ENCODE results near the gene RNF26. TPM values are rescaled to one million over a fixed set of nuclear protein-coding genes. Genes with fewer than 3 reads are reported as not detected.

RNF26 gene
- polyA plus RNA-seq, 1 of the 3 experiments (the other 2 are of a cell fraction): 31.9 TPM

DNA sequence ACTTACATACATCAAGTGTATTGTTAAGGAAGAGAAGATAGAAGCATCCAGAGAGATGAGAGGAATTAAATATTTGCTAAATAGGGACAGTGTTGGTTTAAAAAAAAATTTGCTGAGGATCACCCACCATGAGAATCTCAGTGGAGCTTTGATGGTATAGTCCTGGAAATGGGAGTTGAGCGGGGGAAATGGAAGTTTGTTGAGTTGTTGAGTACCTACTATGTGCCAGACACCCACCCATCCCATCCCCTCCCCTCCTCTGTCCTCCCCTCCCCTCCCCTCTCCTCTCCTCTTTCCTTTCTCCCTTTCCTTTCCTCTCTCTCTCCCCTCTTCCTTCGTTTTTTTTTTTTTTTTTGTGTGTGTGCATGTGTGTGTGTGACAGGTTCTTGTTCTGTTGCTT, 16.9 kb downstream of the RNF26 start:
- Histone ChIP-seq H3K9me2 (no peaks in the 10 kb centered on the region), H3K27me3 (ENCODE audit: insufficient read depth) (no peaks in the 10 kb centered on the region; the same call in 1 of the 2 replicates), H3K9ac (no peak overlapping the region), H3K4me3 (ENCODE audit: low read depth in 2 of 2, low read length in 1 of 2) (no peak overlapping the region), H3K4me1 (ENCODE audit: control insufficient read depth in 1 of 2, insufficient read depth in 2 of 2, low read depth in 1 of 2, low read length in 1 of 2) (peaks cover 0 to 18% of the 10 kb centered on the region in 2 experiments; a peak in 1 of 4 replicates), H3F3A (replicated peaks; ENCODE audit: insufficient read depth) (no peaks in the 10 kb centered on the region), H3K27ac (ENCODE audit: low read depth in 2 of 2, low read length in 1 of 2) (no peak overlapping the region), H4K20me1 (ENCODE audit: insufficient read depth) (no peaks in the 10 kb centered on the region), H3K36me3 (replicated peaks in 1 of 2; ENCODE audit: control insufficient read depth in 1 of 2, insufficient read depth in 2 of 2, low read length in 1 of 2) (no peaks in the 10 kb centered on the region), H3K9me3 (no peaks in the 10 kb centered on the region), H2AFZ (ENCODE audit: low read depth) (no peak overlapping the region), H3K4me2 (no peak overlapping the region), H3K79me2 (ENCODE audit: insufficient read depth) (no peaks in the 10 kb centered on the region)
- WGBS (ENCODE audit: low lambda C conversion rate): 45% methylated on average over 2 of the region's 2 CpGs
- POLR2A ChIA-PET: no interaction called here
- TF ChIP-seq ELF1 (IDR thresholded peaks at IDR 0.05) (no peak), RAD21 (IDR thresholded peaks at IDR 0.05; ENCODE audit: low read length) (no peak), ZBTB33 (IDR thresholded peaks at IDR 0.05; ENCODE audit: borderline replicate concordance, low read depth) (no peak), TEAD4 (IDR thresholded peaks at IDR 0.05; ENCODE audit: borderline replicate concordance, insufficient read depth) (no peak), NRF1 (IDR thresholded peaks at IDR 0.05; ENCODE audit: low read depth, low read length) (no peak), GABPA (IDR thresholded peaks at IDR 0.05; ENCODE audit: low read depth) (no peak), FOXM1 (IDR thresholded peaks at IDR 0.05; ENCODE audit: low read depth) (no peak), CHD2 (IDR thresholded peaks at IDR 0.05; ENCODE audit: low read length, partially characterized antibody) (no peak), JUND (IDR thresholded peaks at IDR 0.05) (no peak), MAX (IDR thresholded peaks at IDR 0.05; ENCODE audit: low read depth) (no peak), NFIC (IDR thresholded peaks at IDR 0.05; ENCODE audit: borderline replicate concordance) (no peak), GATA2 (CRISPR knock-in tag; IDR thresholded peaks at IDR 0.05) (no peak), TCF12 (IDR thresholded peaks at IDR 0.05) (no peak), MEF2A (IDR thresholded peaks at IDR 0.05; ENCODE audit: borderline replicate concordance, low read depth) (no peak), MXI1 (IDR thresholded peaks at IDR 0.05; ENCODE audit: low read depth, low read length) (no peak), RFX5 (IDR thresholded peaks at IDR 0.05; ENCODE audit: low read length) (no peak)
- TF ChIP-seq, protein P1, sequence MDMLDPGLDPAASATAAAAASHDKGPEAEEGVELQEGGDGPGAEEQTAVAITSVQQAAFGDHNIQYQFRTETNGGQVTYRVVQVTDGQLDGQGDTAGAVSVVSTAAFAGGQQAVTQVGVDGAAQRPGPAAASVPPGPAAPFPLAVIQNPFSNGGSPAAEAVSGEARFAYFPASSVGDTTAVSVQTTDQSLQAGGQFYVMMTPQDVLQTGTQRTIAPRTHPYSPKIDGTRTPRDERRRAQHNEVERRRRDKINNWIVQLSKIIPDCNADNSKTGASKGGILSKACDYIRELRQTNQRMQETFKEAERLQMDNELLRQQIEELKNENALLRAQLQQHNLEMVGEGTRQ (IDR thresholded peaks at IDR 0.05; ENCODE audit: borderline replicate concordance, low read depth, low read length): no peak
- TF ChIP-seq, protein P2, sequence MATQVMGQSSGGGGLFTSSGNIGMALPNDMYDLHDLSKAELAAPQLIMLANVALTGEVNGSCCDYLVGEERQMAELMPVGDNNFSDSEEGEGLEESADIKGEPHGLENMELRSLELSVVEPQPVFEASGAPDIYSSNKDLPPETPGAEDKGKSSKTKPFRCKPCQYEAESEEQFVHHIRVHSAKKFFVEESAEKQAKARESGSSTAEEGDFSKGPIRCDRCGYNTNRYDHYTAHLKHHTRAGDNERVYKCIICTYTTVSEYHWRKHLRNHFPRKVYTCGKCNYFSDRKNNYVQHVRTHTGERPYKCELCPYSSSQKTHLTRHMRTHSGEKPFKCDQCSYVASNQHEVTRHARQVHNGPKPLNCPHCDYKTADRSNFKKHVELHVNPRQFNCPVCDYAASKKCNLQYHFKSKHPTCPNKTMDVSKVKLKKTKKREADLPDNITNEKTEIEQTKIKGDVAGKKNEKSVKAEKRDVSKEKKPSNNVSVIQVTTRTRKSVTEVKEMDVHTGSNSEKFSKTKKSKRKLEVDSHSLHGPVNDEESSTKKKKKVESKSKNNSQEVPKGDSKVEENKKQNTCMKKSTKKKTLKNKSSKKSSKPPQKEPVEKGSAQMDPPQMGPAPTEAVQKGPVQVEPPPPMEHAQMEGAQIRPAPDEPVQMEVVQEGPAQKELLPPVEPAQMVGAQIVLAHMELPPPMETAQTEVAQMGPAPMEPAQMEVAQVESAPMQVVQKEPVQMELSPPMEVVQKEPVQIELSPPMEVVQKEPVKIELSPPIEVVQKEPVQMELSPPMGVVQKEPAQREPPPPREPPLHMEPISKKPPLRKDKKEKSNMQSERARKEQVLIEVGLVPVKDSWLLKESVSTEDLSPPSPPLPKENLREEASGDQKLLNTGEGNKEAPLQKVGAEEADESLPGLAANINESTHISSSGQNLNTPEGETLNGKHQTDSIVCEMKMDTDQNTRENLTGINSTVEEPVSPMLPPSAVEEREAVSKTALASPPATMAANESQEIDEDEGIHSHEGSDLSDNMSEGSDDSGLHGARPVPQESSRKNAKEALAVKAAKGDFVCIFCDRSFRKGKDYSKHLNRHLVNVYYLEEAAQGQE (IDR thresholded peaks at IDR 0.05; ENCODE audit: low read depth, low read length): no peak
- TF ChIP-seq, protein P3, sequence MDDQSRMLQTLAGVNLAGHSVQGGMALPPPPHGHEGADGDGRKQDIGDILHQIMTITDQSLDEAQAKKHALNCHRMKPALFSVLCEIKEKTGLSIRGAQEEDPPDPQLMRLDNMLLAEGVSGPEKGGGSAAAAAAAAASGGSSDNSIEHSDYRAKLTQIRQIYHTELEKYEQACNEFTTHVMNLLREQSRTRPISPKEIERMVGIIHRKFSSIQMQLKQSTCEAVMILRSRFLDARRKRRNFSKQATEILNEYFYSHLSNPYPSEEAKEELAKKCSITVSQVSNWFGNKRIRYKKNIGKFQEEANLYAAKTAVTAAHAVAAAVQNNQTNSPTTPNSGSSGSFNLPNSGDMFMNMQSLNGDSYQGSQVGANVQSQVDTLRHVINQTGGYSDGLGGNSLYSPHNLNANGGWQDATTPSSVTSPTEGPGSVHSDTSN (IDR thresholded peaks at IDR 0.05): no peak
- DNase-seq: no peak
- CTCF ChIA-PET: interaction anchor here (1.1 to 11.0 kb wide), 7 partner anchors 11 to 124 kb away, joined by 3 to 85 read pairs (median 16); partner anchors contain the start of gene USP2
